Lower lobe of right lung (tissue), 2 donors: ENCODE data around the gene TMUB1. TPM values are rescaled to one million over a fixed set of nuclear protein-coding genes. Genes with fewer than 3 reads are reported as not detected.

Source experiments
- ATAC-seq, 2 donors: fragments of 200-7000 bp; cut with Tn5 transposase; one replicate each; pipeline ENCODE4 v1.9.1; 2020 to 2022; ENCODE audit warnings: mild to moderate bottlenecking in 2 of 2, moderate library complexity in 2 of 2
- DNase-seq: peaks from one replicate; pipeline ENCODE4 v3.0.0-alpha.2; 2020
- H3K27ac ChIP-seq: fragments of 200-600 bp; one replicate; pipeline ENCODE4 v1.8.0; 2022
- H3K27me3 ChIP-seq: fragments of 200-600 bp; one replicate; pipeline ENCODE4 v1.8.0; 2022; ENCODE audit warnings: low read depth
- H3K36me3 ChIP-seq: fragments of 200-600 bp; one replicate; pipeline ENCODE4 v1.8.0; 2022; ENCODE audit warnings: mild to moderate bottlenecking
- H3K4me1 ChIP-seq: fragments of 200-600 bp; one replicate; pipeline ENCODE4 v1.8.0; 2022
- H3K4me3 ChIP-seq: fragments of 200-600 bp; one replicate; pipeline ENCODE4 v1.8.0; 2022; ENCODE audit warnings: mild to moderate bottlenecking
- H3K9me3 ChIP-seq: fragments of 200-600 bp; one replicate; pipeline ENCODE4 v1.8.0; 2022
- CTCF ChIP-seq: fragments of 200-600 bp; IDR thresholded peaks from one replicate; pipeline ENCODE4 v1.8.0; 2022; ENCODE audit warnings: antibody characterized with exemption, mild to moderate bottlenecking
- intact Hi-C: fragments of 100-400 bp; cut with DNase I; formaldehyde crosslinking; loops from one replicate; pipeline ENCODE4 v1.11.0; 2022
- total RNA-seq: library from RNA; stranded (reverse); fragmentation: NEBNext Ultra II Directional; extraction: Animal tissue kit (Norgen Biotek cat#: 25700); gene quantifications from one replicate; pipeline ENCODE4 v1.2.1, GENCODE V29; 2021
- donor health status: DM: no; HTN: yes; CAD: no; lungs with severe emphysema.

The TMUB1 gene
- total RNA-seq, 1 donor from 2014 or later, result 37.4 TPM

- H3K27ac ChIP-seq, result peak within 1 kb of the TSS; percentile 97
- no peaks in the 10 kb centered on the region for H3K9me3 ChIP-seq
- no peak for TF ChIP-seq CTCF
- no peaks in the 10 kb centered on the region for H3K27me3 ChIP-seq
- intact Hi-C loops, result no loop called here
- DNase-seq (peak; percentile 66), ATAC-seq (no peak)
- H3K4me1 ChIP-seq, result peaks cover 48% of the 10 kb centered on the region
- peaks cover 9% of the 10 kb centered on the region for H3K36me3 ChIP-seq
- peak within 1 kb of the TSS; percentile 72 for H3K4me3 ChIP-seq
Measured at GRCh38 chr7:151057506-151057988, 25.7 kb downstream of the TMUB1 start, which contains the start of gene CDK5. CDK5 (minus strand) TSS chr7:151057897; CDS start chr7:151057848, 49 bp downstream.

- H3K27ac ChIP-seq, result no peak overlapping the region
- TF ChIP-seq CTCF, result no peak
- peak overlapping the region; percentile 72 for H3K4me3 ChIP-seq
- ATAC-seq (no peak), DNase-seq (no peak)
- H3K4me1 ChIP-seq, result peaks cover 41% of the 10 kb centered on the region
- intact Hi-C loops, result no loop called here
- no peaks in the 10 kb centered on the region for H3K9me3 ChIP-seq
- H3K27me3 ChIP-seq, result peaks cover 2% of the 10 kb centered on the region
- peaks cover 2% of the 10 kb centered on the region for H3K36me3 ChIP-seq
Measured at GRCh38 chr7:151056666-151057505, 26.4 kb downstream of the TMUB1 start.

GRCh38 chr7:151056283-151056665 is 27.0 kb downstream of the TMUB1 start:
- no peak for ATAC-seq
- intact Hi-C loops, result no loop called here
- peaks cover 5% of the 10 kb centered on the region for H3K27me3 ChIP-seq

GRCh38 chr7:151053751-151054150 is 29.5 kb downstream of the TMUB1 start:
- TF ChIP-seq CTCF, result no peak
- H3K36me3 ChIP-seq, result no peaks in the 10 kb centered on the region

More at GRCh38 chr7:151056283-151056665, 27.0 kb downstream of the TMUB1 start:
- H3K4me3 ChIP-seq, result no peak overlapping the region
- TF ChIP-seq CTCF, result no peak
- no peak for DNase-seq
- H3K27ac ChIP-seq, result no peak overlapping the region
- no peaks in the 10 kb centered on the region for H3K36me3 ChIP-seq
- no peaks in the 10 kb centered on the region for H3K9me3 ChIP-seq
- peaks cover 36% of the 10 kb centered on the region for H3K4me1 ChIP-seq

GRCh38 chr7:151053096-151053495 is 30.2 kb downstream of the TMUB1 start:
- ATAC-seq (no peak), DNase-seq (no peak)
- peaks cover 14% of the 10 kb centered on the region for H3K27me3 ChIP-seq
- no peaks in the 10 kb centered on the region for H3K9me3 ChIP-seq
- no peak overlapping the region for H3K4me3 ChIP-seq
- no peak overlapping the region for H3K27ac ChIP-seq
- no peak for TF ChIP-seq CTCF
- no peaks in the 10 kb centered on the region for H3K36me3 ChIP-seq
- H3K4me1 ChIP-seq, result peaks cover 22% of the 10 kb centered on the region
- intact Hi-C loops, result no loop called here

More at GRCh38 chr7:151053751-151054150, 29.5 kb downstream of the TMUB1 start:
- DNase-seq (no peak), ATAC-seq (no peak)
- Histone ChIP-seq H3K9me3 (no peaks in the 10 kb centered on the region), H3K4me3 (no peak overlapping the region), H3K27ac (no peak overlapping the region), H3K4me1 (peaks cover 26% of the 10 kb centered on the region), H3K27me3 (peaks cover 14% of the 10 kb centered on the region)
- intact Hi-C loops, result no loop called here
